Ascending aorta (tissue), 2 donors: ENCODE data around the gene ASGR1. TPM values are rescaled to one million over a fixed set of nuclear protein-coding genes. Genes with fewer than 3 reads are reported as not detected.
"Not testable (repeated sequence)": the region's sequence is repeated elsewhere in the genome, so short reads cannot be mapped to it uniquely, and the experiment has no call there.

Source experiments
- DNase-seq, 2 donors: peaks; one replicate each; pipeline ENCODE4 v3.0.0-alpha.2; 2019; ENCODE audit warnings: low spot score in 2 of 2
- H3K27ac ChIP-seq, 2 donors: fragments of 200-600 bp; sonication (generic); one replicate each; pipeline ENCODE4 v1.5.1; 2016 to 2017; ENCODE audit warnings: mild to moderate bottlenecking in 1 of 2
- H3K27me3 ChIP-seq: fragments of 200-600 bp; sonication (generic); one replicate; pipeline ENCODE4 v1.5.1; 2017
- H3K36me3 ChIP-seq, 2 donors: fragments of 200-600 bp; sonication (generic); one replicate each; pipeline ENCODE4 v1.5.1; 2016
- H3K4me1 ChIP-seq, 2 donors: fragments of 200-600 bp; sonication (generic); one replicate each; pipeline ENCODE4 v1.5.1; 2016 to 2017; ENCODE audit warnings: mild to moderate bottlenecking in 1 of 2
- H3K4me3 ChIP-seq, 2 donors: fragments of 200-600 bp; sonication (generic); one replicate each; pipeline ENCODE4 v1.5.1; 2016 to 2017; ENCODE audit warnings: mild to moderate bottlenecking in 1 of 2
- H3K9me3 ChIP-seq, 2 donors: fragments of 200-600 bp; sonication (generic); one replicate each; pipeline ENCODE4 v1.5.1; 2016
- CTCF ChIP-seq, 3 experiments: fragments of 200-600 bp in 2 of 3; fragments of 450-650 bp in 1 of 3; sonication (generic) in 2 of 3; IDR thresholded peaks; one replicate each; pipeline ENCODE4 v1.5.1; 2016 to 2019; ENCODE audit warnings: antibody characterized with exemption in 3 of 3, mild to moderate bottlenecking in 1 of 3, moderate library complexity in 1 of 3
- intact Hi-C: fragments of 100-400 bp; cut with DNase I; formaldehyde crosslinking; loops from one replicate; pipeline ENCODE4 v1.15.1; 2023
- total RNA-seq: library from RNA; depleted of rRNA; stranded (reverse); fragments of >200 nt; gene quantifications from one replicate; pipeline ENCODE4 v1.1.0, GENCODE V29; 2016

Gene ASGR1
- total RNA-seq, 1 donor from 2014 or later, result 3.9 TPM

- H3K27me3 ChIP-seq, result no peaks in the 10 kb centered on the region
- no peak overlapping the region for H3K4me3 ChIP-seq
- no peak for DNase-seq
These were observed 2.9 kb downstream of the ASGR1 start for GRCh38 chr17:7176107-7176840.

DNA sequence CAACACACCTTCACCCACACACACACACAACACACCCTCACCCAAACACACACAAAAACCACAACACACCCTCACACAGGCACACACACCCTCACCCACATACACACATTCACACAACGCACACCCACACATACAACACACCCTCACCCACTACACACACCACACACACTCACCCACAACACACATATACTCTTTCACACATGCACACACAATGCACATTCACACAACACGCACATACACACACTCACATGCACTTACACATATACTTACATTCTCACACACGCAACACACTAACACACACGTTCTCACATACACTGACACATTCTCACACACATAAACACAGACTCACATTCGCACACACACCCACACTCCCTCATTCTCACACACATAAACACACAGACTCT, 3.8 kb downstream of the ASGR1 start:
- no peak overlapping the region for H3K27ac ChIP-seq
- no peaks in the 10 kb centered on the region for H3K9me3 ChIP-seq
- H3K27me3 ChIP-seq, result no peaks in the 10 kb centered on the region
- no peak for TF ChIP-seq CTCF (IDR thresholded peaks at IDR 0.05)
- intact Hi-C loops, result loop anchor here (5.0 kb wide), 1 partner anchor 123 kb away; no protein-coding TSS in a partner anchor
- H3K4me3 ChIP-seq, result no peak overlapping the region
- H3K36me3 ChIP-seq, result no peaks in the 10 kb centered on the region
- peaks cover 4 to 13% of the 10 kb centered on the region in 2 donors for H3K4me1 ChIP-seq
- no peak for DNase-seq

More at GRCh38 chr17:7176107-7176840, 2.9 kb downstream of the ASGR1 start:
- no peaks in the 10 kb centered on the region for H3K36me3 ChIP-seq
- intact Hi-C loops, result loop anchor here (5.0 kb wide), 1 partner anchor 124 kb away; no protein-coding TSS in a partner anchor
- H3K27ac ChIP-seq, result no peak overlapping the region
- no peaks in the 10 kb centered on the region for H3K9me3 ChIP-seq
- no peak for TF ChIP-seq CTCF (IDR thresholded peaks at IDR 0.05)
- peaks cover 4 to 13% of the 10 kb centered on the region in 2 donors for H3K4me1 ChIP-seq

DNA sequence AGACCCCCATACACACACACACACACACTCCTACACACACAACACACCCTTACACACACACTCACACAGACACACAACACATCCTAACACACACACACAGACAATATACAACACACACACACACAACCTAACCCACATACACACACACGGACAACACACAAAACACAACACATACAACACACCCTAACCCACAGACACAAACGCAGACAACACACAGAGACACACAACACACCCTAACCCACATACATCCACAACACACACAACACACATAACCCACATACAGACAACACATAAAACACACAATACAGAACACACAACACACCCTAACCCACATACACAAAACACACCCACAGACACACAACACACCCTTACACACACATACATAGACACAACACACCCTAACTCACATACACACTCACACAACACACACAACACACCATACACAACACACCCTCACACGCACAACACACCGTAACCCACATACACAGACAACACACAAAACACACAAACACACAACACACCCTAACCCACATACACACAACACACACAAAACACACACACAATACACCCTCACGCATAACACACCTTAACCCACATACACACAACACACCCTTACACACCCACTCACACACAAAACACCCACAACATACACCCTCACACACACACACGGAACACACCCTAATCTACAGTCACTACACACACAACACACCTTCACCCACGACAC, 4.4 kb downstream of the ASGR1 start:
- Histone ChIP-seq H3K9me3 (no peaks in the 10 kb centered on the region), H3K4me3 (no peak overlapping the region), H3K27me3 (no peaks in the 10 kb centered on the region), H3K36me3 (no peaks in the 10 kb centered on the region), H3K27ac (no peak overlapping the region), H3K4me1 (peaks cover 4 to 13% of the 10 kb centered on the region in 2 donors)
- no peak for TF ChIP-seq CTCF (IDR thresholded peaks at IDR 0.05)
- intact Hi-C loops, result loop anchor here (5.0 kb wide), 1 partner anchor 122 kb away; no protein-coding TSS in a partner anchor
- DNase-seq, result no peak

- Histone ChIP-seq H3K4me3 (no peak overlapping the region), H3K36me3 (no peaks in the 10 kb centered on the region), H3K9me3 (no peaks in the 10 kb centered on the region), H3K27me3 (no peaks in the 10 kb centered on the region), H3K27ac (no peak overlapping the region), H3K4me1 (peaks cover 4 to 13% of the 10 kb centered on the region in 2 donors)
- intact Hi-C loops, result no loop called here
- no peak for TF ChIP-seq CTCF (IDR thresholded peaks at IDR 0.05)
- no peak for DNase-seq
These were observed 5.2 kb downstream of the ASGR1 start for GRCh38 chr17:7173687-7174602.

- H3K27ac ChIP-seq, H3K27me3 ChIP-seq, H3K9me3 ChIP-seq, H3K36me3 ChIP-seq, intact Hi-C loops, H3K4me1 ChIP-seq, H3K4me3 ChIP-seq, DNase-seq: not testable (repeated sequence)
These were observed 6.5 kb downstream of the ASGR1 start for GRCh38 chr17:7172522-7173191.

GRCh38 chr17:7169565-7169908, 9.6 kb downstream of the ASGR1 start:
- H3K4me1 ChIP-seq, H3K27ac ChIP-seq, H3K36me3 ChIP-seq, DNase-seq, H3K9me3 ChIP-seq, H3K4me3 ChIP-seq, H3K27me3 ChIP-seq, intact Hi-C loops: not testable (repeated sequence)

GRCh38 chr17:7168841-7169564, 10.2 kb downstream of the ASGR1 start:
- intact Hi-C loops, H3K4me3 ChIP-seq, H3K4me1 ChIP-seq, H3K27ac ChIP-seq, DNase-seq, H3K27me3 ChIP-seq, H3K36me3 ChIP-seq, H3K9me3 ChIP-seq: not testable (repeated sequence)
